Right lobe of liver (tissue), 6 donors: ENCODE results near the gene TBPL1. TPM values are rescaled to one million over a fixed set of nuclear protein-coding genes. Genes with fewer than 3 reads are reported as not detected.
A peak's percentile ranks its signal among the peaks of the same experiment; 100 is the strongest.

ENCODE experiments used
- ATAC-seq, 4 donors: fragments of 200-7000 bp; cut with Tn5 transposase; one replicate each; pipeline ENCODE4 v1.9.1; 2020; ENCODE audit warnings: mild to moderate bottlenecking in 4 of 4, moderate library complexity in 4 of 4
- DNase-seq, 3 donors: peaks; one replicate each; pipeline ENCODE4 v3.0.0-alpha.2; 2020
- H3K27ac ChIP-seq, 3 donors: fragments of 200-600 bp; one replicate each; pipeline ENCODE4 v1.8.0; 2022
- H3K27me3 ChIP-seq, 2 donors: fragments of 200-600 bp; one replicate each; pipeline ENCODE4 v1.8.0; 2022
- H3K36me3 ChIP-seq, 4 donors: fragments of 200-600 bp; sonication (generic) in 1 of 4; one replicate each; pipeline versions ENCODE4 v1.5.1 to v1.8.0; 2017 to 2022; ENCODE audit warnings: control low read depth in 1 of 4
- H3K4me1 ChIP-seq, 4 donors: fragments of 200-600 bp; sonication (generic) in 1 of 4; one replicate each; pipeline versions ENCODE4 v1.5.1 to v1.8.0; 2017 to 2022; ENCODE audit warnings: control low read depth in 1 of 4
- H3K4me3 ChIP-seq, 3 donors: fragments of 200-600 bp; one replicate each; pipeline ENCODE4 v1.8.0; 2022
- H3K9me3 ChIP-seq, 4 donors: fragments of 200-600 bp; sonication (generic) in 1 of 4; one replicate each; pipeline versions ENCODE4 v1.5.1 to v1.8.0; 2017 to 2022; ENCODE audit warnings: control low read depth in 1 of 4
- POLR2A ChIP-seq: fragments of 450-650 bp; IDR thresholded peaks from one replicate; pipeline ENCODE4 v1.6.1; 2017; ENCODE audit warnings: antibody characterized with exemption, mild to moderate bottlenecking
- WGBS: methylation state at CpG from one replicate; pipeline ENCODE4 v1.1.6; 2018; ENCODE audit warnings: low coverage, low lambda C conversion rate; ENCODE audit not compliant: insufficient coverage; ENCODE audit errors: missing lambda C conversion rate; 5-methylcytosine and 5-hydroxymethylcytosine counted together
- intact Hi-C, 2 donors: fragments of 100-400 bp; cut with DNase I; formaldehyde crosslinking; loops; one replicate each; pipeline versions ENCODE4 v1.11.2 to v1.14.1; 2022
- total RNA-seq, 6 experiments: library from RNA; depleted of rRNA in 2 of 6; stranded (reverse); fragments of >200 nt in 2 of 6; fragmentation: NEBNext Ultra II Directional in 3 of 6; extraction: Animal tissue kit (Norgen Biotek cat#: 25700) in 3 of 6; gene quantifications; one replicate each; pipeline versions ENCODE4 v1.1.0 to v1.2.4, GENCODE V29; 2016 to 2023
- TF ChIP-seq, protein P1 (sequence below), 4 donors: fragments of 200-600 bp in 3 of 4; fragments of 450-650 bp in 1 of 4; IDR thresholded peaks; one replicate each; pipeline versions ENCODE4 v1.5.1 to v1.8.0; 2016 to 2022; ENCODE audit warnings: antibody characterized with exemption in 4 of 4, mild to moderate bottlenecking in 2 of 4
- donor health status: DM: no; HTN: yes; CAD: no.
- donor health status: DM: no; HTN: no; CAD: no.
- donor health status: DM: no; HTN: no; CAD: no.
- donor health status: DM: no; HTN: yes; CAD: no.
- donor health status: DM: no; HTN: yes; CAD: no.

Gene TBPL1
- total RNA-seq, 6 experiments from 2014 or later: 6.0 to 11.5 (median 9.4) TPM

- TF ChIP-seq, protein P1, sequence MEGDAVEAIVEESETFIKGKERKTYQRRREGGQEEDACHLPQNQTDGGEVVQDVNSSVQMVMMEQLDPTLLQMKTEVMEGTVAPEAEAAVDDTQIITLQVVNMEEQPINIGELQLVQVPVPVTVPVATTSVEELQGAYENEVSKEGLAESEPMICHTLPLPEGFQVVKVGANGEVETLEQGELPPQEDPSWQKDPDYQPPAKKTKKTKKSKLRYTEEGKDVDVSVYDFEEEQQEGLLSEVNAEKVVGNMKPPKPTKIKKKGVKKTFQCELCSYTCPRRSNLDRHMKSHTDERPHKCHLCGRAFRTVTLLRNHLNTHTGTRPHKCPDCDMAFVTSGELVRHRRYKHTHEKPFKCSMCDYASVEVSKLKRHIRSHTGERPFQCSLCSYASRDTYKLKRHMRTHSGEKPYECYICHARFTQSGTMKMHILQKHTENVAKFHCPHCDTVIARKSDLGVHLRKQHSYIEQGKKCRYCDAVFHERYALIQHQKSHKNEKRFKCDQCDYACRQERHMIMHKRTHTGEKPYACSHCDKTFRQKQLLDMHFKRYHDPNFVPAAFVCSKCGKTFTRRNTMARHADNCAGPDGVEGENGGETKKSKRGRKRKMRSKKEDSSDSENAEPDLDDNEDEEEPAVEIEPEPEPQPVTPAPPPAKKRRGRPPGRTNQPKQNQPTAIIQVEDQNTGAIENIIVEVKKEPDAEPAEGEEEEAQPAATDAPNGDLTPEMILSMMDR (IDR thresholded peaks at IDR 0.05): no peak
- no peak for TF ChIP-seq POLR2A
- Histone ChIP-seq H3K27ac (no peak overlapping the region), H3K36me3 (no peaks in the 10 kb centered on the region), H3K27me3 (no peaks in the 10 kb centered on the region), H3K4me1 (peaks cover 0 to 10% (median 0%) of the 10 kb centered on the region in 4 donors), H3K9me3 (no peaks in the 10 kb centered on the region), H3K4me3 (no peak overlapping the region)
- ATAC-seq: no peak
- intact Hi-C loops: loop anchor here in 1 of 2 donors (10.0 kb wide), 1 partner anchor 95 kb away; no protein-coding TSS in a partner anchor
- no peak for DNase-seq
- WGBS: 67% methylated on average over 2 of the region's 2 CpGs
Observed at GRCh38 chr6:133969921-133970295, 16.9 kb downstream of the TBPL1 start.

DNA sequence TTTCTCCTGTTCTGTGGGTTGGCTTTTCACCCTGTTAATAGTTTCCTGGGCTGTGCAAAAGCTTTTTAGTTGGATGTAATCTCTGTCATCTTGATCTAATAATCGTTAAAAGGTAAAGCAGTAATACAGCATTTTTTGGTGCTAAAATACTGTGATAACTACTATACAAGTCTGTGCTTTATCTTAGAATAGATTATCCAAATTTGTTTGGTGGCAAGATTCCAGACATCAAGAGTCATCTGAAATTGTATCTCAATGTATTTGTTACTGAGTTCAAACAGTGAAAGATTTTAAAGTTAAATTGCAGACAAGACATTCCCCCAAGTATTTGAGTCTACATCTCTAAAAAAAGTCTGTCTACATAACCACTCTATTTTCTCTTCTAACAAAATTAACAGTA lies 18.8 kb downstream of the TBPL1 start:
- H3K27ac ChIP-seq: peak overlapping the region in 1 of 3 donors; percentile 26
- 46% methylated on average over 1 of the region's 1 CpG for WGBS
- H3K9me3 ChIP-seq: no peaks in the 10 kb centered on the region
- H3K27me3 ChIP-seq: no peaks in the 10 kb centered on the region
- H3K36me3 ChIP-seq: no peaks in the 10 kb centered on the region
- TF ChIP-seq, protein P1 (IDR thresholded peaks at IDR 0.05): no peak
- no peak for TF ChIP-seq POLR2A
- ATAC-seq (no peak), DNase-seq (no peak)
- H3K4me3 ChIP-seq: no peak overlapping the region
- intact Hi-C loops: loop anchor here in 1 of 2 donors (10.0 kb wide), 1 partner anchor 93 kb away; no protein-coding TSS in a partner anchor
- peaks cover 0 to 19% (median 0%) of the 10 kb centered on the region in 4 donors for H3K4me1 ChIP-seq

DNA sequence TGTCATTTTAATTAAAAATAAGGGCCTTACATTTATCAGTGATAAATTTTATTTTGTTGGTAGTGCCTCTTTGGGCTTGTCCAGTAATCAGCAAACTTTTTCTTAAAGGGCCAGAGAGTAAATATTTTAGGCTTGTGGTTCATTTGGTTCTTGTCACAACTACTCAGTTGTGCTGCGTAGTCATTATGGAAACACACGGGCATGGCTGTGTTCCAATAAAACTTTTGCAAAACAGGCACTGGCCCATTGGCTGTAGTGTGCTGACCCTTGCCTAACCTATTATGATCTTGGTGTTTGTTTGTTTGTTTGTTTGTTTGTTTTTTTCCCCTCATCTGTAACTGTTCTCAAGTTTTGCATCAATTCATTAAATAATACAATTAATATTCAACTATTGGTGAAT lies 19.4 kb downstream of the TBPL1 start:
- H3K36me3 ChIP-seq: no peaks in the 10 kb centered on the region
- 39% methylated on average over 2 of the region's 2 CpGs for whole genome bisulfite sequencing
- DNase-seq (no peak), ATAC-seq (peak; percentile 47 to 65 (median 60))
- TF ChIP-seq POLR2A: no peak
- TF ChIP-seq, protein P1 (IDR thresholded peaks at IDR 0.05): no peak
- H3K4me1 ChIP-seq: peaks cover 0 to 19% (median 0%) of the 10 kb centered on the region in 4 donors
- H3K27me3 ChIP-seq: no peaks in the 10 kb centered on the region
- H3K4me3 ChIP-seq: no peak overlapping the region
- intact Hi-C loops: loop anchor here in 1 of 2 donors (10.0 kb wide), 1 partner anchor 92 kb away; no protein-coding TSS in a partner anchor
- H3K27ac ChIP-seq: peak overlapping the region in 1 of 3 donors; percentile 26
- H3K9me3 ChIP-seq: no peaks in the 10 kb centered on the region

DNA sequence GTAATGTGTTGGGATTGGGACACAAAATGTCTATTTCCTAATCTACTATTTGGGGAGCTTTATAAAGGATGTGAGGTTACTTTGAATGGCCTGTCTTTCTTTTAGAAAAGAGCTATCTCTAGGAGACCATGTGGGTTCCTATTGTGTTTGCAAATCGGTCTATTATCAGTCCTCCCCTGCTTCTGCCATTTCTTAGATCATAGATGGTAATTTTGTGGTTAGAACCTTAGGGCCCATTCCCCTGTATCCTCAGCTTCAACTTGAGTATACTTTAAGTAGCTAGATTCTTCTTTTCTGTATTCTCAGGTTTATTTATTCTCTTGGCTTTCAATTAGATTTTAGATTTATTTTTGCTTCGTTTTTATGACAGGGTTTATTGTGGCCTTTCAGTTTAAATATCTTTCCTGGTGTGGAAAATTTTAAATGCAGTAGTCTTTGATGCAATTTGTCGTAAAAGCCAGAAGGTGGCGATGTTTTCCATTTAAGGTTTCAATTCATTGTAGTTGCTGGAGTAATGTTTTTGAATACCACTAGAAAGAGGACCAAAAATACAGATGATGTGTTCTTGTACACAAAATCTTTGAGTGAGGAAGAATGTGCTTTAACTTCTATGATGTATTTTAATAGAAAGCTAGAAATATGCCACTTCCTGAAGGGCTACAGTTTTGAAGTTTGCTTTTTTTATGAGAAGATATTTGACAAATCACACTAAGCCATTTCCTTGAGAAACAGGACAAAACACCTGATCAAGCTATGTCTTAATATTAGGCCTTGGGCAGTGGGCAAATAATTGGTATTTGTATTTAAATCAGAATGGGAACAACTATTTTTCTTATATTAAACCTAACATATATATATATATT lies 20.3 kb downstream of the TBPL1 start:
- TF ChIP-seq POLR2A: no peak
- TF ChIP-seq, protein P1 (IDR thresholded peaks at IDR 0.05): peak; percentile 71 to 74 (median 72)
- no peaks in the 10 kb centered on the region for H3K36me3 ChIP-seq
- no peaks in the 10 kb centered on the region for H3K9me3 ChIP-seq
- no peaks in the 10 kb centered on the region for H3K27me3 ChIP-seq
- 0% methylated on average over 4 of the region's 4 CpGs for WGBS
- no peak overlapping the region for H3K4me3 ChIP-seq
- peaks cover 0 to 19% (median 0%) of the 10 kb centered on the region in 4 donors for H3K4me1 ChIP-seq
- DNase-seq: no peak
- intact Hi-C loops: loop anchor here in 1 of 2 donors (10.0 kb wide), 1 partner anchor 91 kb away; no protein-coding TSS in a partner anchor
- no peak overlapping the region for H3K27ac ChIP-seq
- peak; percentile 65 to 77 (median 70) for ATAC-seq
